ENCODE results near the gene SIGLEC5.
"Not testable (repeated sequence)": the region's sequence is repeated elsewhere in the genome, so short reads cannot be mapped to it uniquely, and the experiment has no call there.

The SIGLEC5 gene, protein sequence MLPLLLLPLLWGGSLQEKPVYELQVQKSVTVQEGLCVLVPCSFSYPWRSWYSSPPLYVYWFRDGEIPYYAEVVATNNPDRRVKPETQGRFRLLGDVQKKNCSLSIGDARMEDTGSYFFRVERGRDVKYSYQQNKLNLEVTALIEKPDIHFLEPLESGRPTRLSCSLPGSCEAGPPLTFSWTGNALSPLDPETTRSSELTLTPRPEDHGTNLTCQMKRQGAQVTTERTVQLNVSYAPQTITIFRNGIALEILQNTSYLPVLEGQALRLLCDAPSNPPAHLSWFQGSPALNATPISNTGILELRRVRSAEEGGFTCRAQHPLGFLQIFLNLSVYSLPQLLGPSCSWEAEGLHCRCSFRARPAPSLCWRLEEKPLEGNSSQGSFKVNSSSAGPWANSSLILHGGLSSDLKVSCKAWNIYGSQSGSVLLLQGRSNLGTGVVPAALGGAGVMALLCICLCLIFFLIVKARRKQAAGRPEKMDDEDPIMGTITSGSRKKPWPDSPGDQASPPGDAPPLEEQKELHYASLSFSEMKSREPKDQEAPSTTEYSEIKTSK

DNA sequence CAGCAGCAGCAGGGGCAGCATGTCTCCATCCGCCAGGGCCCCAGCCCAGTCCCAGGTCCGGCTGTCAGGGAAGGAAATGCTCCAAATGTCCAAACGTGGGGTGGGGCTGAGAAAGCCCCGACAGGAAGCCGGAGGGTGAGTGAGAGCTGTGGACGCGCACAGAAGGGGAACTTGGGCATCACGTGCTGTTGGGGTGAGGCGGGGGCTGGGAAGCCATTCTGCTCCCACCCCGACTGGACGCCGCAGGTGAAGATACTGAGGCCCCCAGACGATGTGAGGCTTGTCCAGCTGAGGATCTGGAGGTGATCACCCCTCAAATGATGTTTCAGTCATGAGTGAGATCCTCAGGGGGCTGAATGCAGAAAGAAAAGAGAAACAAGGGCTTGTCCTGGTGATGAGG, at the start of gene SIGLEC5:
TSS of gene SIGLEC5 (minus strand) at position 87 of the 400 bp plus-strand sequence. CDS start at position 21, 66 bp downstream.
- DNase-seq (ENCODE audit: low read depth) = not testable (repeated sequence)

DNA sequence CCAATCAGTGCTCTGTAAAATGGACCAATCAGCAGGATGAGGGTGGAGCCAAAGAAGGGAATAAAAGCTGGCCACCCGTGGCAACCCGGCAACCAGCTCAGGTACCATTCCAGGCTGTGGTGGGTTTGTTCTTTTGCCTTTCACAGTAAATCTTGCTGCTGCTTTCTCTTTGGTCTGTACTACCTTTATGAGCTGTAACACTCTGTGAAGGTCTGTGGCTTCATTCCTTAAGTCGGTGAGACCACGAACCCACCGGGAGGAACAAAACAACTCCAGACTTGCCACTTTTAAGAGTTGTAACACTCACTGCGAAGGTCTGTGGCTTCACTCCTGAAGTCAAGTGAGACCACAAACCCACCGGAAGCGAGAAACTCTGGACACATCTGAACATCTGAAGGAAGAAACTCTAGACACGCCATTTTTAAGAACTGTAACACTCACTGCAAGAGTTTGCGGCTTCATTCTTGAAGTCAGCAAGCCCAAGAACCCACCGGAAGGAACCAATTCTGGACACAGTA, 46.4 kb upstream of the SIGLEC5 start:
- DNase-seq (ENCODE audit: low read depth) = no peak

DNA sequence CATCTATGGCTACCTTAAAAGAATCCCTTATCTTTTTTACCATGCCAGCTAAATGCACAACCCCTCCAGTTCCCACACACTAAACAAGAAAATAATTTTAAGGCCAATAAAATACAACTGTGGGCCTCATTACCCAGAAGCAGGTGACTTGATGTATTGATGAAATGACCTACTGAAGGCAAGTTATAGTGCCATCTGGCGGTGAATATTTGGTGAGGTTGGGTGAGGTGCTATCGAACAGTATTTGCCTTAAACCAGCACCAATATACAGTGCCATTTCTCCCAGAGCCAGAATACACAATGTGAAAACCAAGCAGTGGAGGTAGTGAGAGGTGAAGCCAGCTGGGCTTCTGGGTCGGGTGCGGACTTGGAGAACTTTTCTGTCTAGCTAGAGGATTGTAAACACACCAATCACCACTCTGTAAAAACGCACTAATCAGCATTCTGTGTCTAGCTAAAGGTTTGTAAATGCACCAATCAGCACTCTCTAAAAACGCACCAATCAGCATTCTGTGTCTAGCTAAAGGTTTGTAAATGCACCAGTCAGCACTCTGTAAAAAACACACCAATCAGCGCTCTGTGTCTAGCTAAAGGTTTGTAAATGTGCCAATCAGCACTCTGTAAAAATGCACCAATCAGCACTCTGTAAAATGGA, 45.8 kb upstream of the SIGLEC5 start:
- not testable (repeated sequence) for DNase-seq (ENCODE audit: low read depth)

DNA sequence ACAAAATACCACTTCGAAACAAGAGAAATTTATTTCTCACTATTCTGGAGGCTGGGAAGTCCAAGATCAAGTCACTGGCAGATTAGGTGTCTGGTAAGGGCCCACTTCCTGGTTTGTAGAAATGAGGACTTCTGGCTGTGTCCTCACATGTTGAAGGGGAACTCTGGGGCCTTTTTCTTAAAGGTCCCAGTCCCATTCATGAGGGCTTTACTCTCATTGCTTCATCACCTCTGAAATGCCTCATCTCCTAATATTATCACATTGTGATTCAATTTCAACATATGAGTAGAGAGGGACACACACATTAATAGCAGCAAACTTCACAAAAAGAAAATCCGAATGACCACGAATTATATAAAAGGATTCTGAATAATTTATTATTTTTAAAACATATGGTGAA, 38.0 kb upstream of the SIGLEC5 start:
- DNase-seq (ENCODE audit: low read depth) = no peak

DNA sequence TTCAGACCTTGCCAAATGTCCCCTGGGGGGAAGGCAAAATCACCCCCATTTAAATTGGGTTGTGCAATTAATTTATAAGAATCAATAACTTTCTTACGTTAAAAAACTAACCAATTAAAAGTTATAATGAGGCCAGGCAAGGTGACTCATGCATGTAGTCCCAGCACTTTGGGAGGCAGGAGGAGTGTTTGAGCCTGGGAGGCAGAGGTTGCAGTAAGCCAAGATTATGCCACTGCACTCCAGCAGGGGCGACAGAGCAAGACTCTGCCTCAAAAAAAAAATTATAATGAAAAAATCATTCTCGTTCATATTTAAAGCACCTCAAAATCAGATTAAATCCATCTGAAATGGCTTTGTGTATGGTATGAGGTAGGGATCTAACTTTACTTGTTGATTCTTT, 34.8 kb upstream of the SIGLEC5 start:
- DNase-seq (ENCODE audit: low read depth) = no peak

DNA sequence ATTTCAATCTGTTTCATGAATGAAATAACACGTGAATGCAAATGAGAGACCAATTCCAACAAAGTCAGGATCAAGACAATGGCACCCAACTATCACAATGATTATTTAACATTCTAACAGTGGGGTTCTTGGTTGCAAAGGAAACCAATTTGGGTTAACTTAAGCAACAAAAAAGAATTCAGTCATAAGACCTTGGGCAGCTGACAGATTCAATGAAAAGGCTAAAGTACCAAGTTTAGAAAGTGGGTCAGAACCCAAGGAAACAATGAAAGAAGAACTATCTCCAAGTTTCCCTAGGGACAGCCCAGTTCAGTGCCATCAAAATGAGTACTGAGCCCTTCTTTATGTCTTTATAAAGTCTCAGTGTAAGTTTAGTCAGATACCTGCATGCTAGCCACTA, 33.9 kb upstream of the SIGLEC5 start:
- no peak for DNase-seq (ENCODE audit: low read depth)

DNA sequence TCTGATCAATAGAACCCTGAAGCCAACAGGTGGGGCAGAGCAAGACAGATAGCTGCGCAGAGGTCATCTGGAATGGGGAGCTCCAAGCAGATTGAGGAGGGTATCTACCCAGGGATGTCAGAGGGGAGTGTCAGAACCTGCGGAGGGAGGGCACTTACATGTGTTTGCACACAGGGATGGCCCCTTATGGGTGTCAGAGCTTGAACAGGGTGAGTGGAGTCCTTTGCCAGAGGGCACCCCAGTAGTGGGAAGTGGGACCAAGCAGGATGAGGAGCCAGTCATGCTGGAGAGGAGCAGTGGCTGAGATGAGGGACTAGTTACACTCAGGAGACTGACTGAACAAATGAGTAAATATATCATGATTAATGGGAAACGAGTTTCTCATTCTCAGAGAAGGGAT, 33.4 kb upstream of the SIGLEC5 start:
- DNase-seq (ENCODE audit: low read depth) = no peak

DNA sequence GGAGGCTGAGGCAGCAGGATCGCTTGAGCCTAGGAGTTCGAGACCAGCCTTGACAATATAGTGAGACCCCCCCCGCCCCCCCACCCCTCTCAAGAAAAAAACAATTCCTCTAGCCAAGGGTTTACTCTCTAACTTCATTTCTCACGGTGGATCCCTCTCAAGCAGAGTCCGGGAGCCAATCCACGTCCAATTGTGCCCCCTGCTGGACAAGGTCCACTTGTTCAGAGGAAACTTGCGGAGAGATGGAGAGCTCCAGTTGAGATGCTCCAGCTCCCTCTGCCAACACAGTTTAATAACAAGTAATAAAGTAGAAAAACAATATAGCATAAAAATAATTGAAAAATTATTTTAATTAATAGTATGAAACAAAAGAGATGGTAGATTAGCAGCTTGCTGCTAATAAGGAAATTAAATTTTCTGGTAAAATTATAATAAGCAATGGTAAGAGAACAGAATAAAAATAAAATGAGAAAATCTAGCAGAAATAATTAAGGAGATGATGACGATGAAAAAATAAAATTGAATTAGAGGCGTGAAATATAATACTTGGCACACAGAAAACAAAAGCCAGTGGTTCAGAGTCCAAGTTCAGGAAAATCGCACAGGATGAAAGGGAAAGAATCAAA, 30.9 kb upstream of the SIGLEC5 start:
- peak; percentile 71 for DNase-seq (ENCODE audit: low read depth)

DNA sequence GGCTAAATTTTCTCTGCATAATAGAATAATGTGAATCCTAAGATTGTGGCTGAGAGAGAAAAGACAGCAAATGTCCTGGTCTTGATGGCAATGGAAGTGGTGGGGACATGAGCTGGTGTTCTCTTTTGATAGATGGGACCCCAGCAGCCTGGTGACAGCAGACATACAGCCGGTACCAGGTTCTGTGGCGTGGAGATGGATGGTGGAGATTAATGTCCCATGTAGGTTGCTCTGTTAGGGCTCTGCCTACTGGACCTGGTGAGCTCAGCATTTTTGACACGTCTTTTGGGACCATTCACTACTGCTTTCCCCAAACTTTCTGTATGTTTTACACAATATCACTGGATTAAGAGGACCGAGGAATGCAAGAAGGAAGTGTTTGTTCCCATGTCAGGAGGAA, 24.6 kb upstream of the SIGLEC5 start:
- DNase-seq (ENCODE audit: low read depth) = no peak

DNA sequence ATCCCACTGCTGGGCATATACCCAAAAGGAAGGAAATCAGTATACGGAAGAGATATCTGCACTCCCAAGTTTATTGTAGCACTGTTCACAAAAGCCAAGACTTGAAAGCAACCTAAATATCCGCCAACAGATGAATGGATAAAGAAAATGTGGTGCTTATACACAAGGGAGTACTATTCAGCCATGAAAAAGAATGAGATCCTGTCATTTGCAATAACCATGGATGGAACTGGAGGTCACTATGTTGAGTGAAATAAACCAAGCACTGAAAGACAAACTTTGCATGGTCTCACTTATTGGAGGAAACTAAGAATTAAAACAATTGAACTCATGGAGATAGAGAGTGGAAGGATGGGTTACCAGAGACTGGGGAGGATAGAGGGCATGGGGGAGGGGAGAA, 23.0 kb upstream of the SIGLEC5 start:
- no peak for DNase-seq (ENCODE audit: low read depth)

DNA sequence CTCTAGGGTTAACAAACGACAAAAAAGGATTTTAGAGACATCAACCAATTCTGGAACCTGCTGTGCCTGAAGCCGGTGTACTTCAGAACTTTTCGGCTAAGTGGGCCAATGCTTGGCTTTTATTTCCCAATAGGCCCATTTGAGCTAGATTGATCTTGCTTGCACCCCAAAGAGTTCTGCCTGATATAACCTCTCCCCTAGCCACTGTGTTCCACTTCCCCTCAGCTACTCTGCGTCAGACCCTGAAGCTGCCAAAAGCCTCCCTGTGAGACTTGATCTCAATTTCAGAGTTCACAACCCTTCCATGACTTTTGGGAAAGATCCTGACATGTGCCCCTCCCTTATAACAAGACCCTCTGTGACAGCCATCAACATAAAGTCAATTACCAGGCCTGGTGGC, 22.1 kb upstream of the SIGLEC5 start:
- DNase-seq (ENCODE audit: low read depth) = no peak

DNA sequence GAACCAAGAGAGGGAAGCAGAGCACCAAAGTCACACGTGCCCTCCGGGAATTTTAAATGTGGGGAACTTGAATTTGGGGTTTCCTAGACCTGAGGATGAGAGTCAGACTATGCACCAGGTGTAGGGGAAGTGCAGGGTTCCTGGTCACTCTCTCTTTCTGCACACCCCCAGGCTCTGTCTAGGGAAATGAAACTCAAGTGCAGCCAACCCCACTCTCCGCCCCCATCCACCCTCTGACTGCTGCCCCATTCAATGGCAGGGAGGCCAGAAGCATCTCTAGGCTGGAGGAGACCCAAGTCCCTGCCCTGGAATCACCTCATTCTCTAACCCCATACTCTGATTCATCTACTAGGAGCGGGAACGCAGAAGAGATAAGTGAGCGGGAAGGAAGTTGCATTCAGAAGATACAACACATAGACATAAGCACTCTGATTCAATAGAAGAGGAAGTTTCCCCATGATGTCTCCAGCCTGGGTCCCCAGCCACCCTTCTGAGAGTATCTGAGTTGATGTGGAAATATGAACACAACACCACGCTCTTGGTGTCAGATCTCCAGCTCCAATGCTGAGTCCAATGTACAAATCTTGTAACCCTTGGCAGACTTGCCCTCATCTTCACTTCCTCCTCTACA, 21.1 kb upstream of the SIGLEC5 start:
- DNase-seq (ENCODE audit: low read depth) = no peak

DNA sequence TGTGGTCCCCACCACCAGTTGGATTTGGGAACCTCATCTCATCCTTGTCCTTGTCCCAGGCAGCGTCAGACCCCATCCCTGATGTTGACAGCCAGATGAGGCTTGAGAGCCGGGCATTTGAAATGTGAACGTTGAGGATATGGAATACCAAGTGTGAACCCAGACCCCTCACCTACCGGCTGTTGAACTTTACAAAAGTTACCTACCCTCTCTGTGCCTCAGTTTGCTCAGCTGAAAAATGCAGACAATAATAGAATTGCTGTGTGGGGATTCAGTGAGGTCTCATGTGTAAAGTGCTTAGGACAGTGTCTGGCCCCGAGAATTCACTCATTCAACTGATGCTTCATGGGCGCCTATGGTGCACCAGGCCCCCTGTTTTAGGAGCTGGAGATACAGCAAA, 17.1 kb upstream of the SIGLEC5 start:
- no peak for DNase-seq (ENCODE audit: low read depth)

DNA sequence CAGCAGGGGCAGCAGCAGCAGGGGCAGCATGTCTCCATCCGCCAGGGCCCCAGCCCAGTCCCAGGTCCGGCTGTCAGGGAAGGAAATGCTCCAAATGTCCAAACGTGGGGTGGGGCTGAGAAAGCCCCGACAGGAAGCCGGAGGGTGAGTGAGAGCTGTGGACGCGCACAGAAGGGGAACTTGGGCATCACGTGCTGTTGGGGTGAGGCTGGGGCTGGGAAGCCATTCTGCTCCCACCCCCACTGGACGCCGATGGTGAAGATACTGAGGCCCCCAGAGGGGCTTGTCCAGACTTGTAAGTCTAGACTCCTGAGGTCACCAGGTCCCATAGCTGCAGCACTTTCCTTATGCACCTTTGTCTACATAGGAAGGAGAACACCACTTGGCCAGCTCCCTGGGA, 16.5 kb upstream of the SIGLEC5 start, which contains the start of gene SIGLEC14:
TSS of gene SIGLEC14 (minus strand) at position 96 of the 400 bp plus-strand sequence. CDS start at position 30, 66 bp downstream.
- DNase-seq (ENCODE audit: low read depth) = not testable (repeated sequence)

DNA sequence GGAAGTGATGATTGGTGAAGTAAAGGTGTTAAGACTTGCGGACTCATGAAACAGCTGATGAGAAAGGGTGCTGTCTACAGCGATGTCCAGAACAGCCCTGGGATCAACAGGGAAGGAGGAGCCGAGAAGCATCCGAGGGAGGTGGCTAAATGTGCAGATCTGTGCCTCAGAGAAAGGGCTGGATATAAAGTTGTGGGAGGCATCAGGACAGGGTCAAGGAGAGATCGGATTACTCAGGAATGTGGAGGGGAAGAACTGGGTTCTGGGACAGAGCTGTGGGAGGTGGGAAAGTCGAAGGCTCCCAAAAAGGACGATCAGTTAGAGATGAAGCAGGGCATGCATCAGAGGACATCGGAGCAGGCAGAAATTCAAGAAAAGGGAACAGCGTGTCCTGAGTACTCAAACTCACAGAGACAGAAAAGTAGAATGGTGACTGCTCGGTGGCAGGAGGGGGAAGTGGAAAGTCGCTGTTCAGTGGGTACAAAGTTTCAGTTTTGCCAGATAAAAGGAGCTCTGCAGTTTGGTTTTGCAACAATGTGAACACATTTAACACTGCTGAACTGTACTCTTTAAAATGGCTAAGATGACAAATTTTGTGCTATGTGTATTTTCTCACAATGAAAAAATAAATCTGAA, 14.6 kb upstream of the SIGLEC5 start:
- DNase-seq (ENCODE audit: low read depth) = no peak

DNA sequence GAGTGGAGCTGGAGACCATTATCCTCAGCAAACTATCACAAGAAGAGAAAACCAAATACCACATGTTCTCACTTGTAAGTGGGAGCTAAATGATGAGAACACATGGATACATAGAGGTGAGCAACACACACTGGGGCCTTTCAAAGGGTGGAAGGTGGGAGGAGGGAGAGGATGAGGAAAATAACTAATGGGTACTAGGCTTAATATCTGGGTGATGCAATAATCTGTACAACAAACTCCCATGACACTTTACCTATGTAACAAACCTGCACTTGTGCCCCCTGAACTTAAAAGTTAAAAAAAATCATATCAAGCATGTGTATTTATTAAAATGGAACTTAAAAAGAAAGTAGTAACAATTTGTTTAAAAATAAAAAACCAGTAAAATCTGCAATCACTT, 11.4 kb upstream of the SIGLEC5 start:
- no peak for DNase-seq (ENCODE audit: low read depth)

DNA sequence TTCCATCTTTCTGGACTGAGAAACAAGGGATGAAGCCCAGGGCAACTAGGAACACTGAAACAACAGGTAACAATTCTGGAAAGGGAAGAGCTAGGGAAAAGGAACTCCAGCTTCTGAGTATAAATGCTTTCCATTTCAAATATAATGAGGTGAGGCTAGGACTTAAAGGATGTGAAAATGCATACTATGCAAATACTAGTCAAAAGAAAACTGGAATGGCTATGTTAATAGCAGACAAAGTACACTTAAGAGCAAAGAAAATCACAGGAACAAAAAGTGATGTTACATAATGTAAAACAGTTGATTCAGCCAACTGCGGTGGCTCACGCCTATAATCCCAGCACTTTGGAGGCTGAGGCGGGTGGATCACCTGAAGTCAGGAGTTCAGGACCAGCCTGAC, 10.2 kb upstream of the SIGLEC5 start:
- no peak for DNase-seq (ENCODE audit: low read depth)

DNA sequence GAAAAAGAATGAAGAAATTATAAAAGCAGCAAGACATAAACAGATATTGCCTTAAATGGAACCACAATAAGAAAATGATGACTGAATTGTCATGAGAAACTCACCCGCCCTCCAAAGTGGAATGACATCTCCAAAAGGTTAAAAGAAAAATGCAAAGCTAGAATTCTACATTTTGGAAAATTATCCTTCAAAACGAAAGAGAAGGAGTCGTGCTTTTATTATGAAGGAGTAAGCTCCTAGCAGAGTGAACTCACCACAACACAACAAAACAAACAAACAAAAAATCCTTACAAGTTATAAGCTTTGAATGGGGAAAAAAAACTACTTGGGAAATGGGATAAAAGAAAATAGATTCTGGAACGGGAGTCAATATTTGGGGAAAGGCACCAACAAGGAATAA, 9.7 kb upstream of the SIGLEC5 start:
- DNase-seq (ENCODE audit: low read depth) = no peak

DNA sequence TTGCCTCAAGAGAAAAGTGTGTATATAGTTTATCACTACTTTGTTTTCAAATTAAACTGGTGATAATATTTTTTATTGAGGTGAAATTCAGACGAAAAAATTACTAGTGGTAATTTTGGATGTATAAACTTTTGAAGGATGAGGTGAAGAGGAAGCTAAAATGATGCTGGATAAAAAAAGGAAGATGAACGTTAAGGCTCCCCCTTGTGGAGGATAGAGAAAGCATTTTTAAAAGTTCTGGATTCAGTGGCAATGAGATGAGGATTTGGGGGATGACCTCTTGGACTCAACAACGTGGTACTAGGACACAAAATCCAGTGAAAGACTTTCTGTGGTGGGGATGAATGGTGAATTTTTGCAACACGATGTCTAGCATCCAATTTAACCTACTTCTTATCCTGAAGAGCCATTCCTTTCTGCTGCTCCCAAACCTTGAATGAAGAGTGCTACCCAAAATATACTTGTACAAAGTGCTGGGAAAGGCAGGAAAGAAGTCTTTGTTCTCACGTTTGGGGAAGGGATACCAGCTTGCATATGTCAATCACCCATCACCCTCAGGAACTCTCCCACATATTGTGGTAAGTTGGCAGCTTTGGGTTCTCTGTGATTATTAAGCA, 7.3 kb upstream of the SIGLEC5 start:
- no peak for DNase-seq (ENCODE audit: low read depth)

DNA sequence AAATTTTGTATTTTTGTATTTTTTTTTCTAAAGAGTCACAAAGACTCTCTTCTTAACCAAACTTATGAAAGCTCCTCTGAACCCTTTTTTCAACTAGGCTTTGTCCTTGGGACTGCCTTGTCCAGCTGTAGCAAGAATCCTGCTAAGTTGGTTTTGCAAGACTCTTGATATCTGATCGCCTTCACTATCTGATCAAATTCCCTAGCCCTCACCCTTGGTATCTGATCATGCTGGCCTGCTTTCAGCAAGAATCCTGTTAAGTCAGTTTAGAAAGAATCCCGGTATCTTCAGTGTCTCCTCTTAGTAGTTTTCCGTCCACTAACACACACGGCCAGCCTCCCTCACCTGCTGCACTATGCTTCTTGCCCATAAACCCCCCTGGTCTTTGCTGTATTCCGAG, 1.9 kb upstream of the SIGLEC5 start:
- no peak for DNase-seq (ENCODE audit: low read depth)
